Esophagus muscularis mucosa (tissue), 4 donors: Measurements from ENCODE around the gene TFB1M. TPM values are rescaled to one million over a fixed set of nuclear protein-coding genes. Genes with fewer than 3 reads are reported as not detected.

Source experiments
- DNase-seq: peaks from one replicate; pipeline ENCODE4 v3.0.0-alpha.2; 2017; ENCODE audit errors: extremely low spot score
- H3K27ac ChIP-seq, 4 donors: fragments of 200-600 bp; sonication (generic); replicated peaks in 1 of 4; 1 replicate in 3 of 4; 2 replicates in 1 of 4; pipeline ENCODE4 v1.5.1; 2016 to 2019; ENCODE audit warnings: mild to moderate bottlenecking in 1 of 4
- H3K27me3 ChIP-seq, 4 donors: fragments of 200-600 bp; sonication (generic); one replicate each; pipeline versions ENCODE4 v1.5.1 to v1.6.0; 2016 to 2019
- H3K36me3 ChIP-seq, 4 donors: fragments of 200-600 bp; sonication (generic); one replicate each; pipeline ENCODE4 v1.5.1; 2016 to 2019
- H3K4me1 ChIP-seq, 4 donors: fragments of 200-600 bp; sonication (generic); one replicate each; pipeline ENCODE4 v1.5.1; 2016 to 2019
- H3K4me3 ChIP-seq, 4 donors: fragments of 200-600 bp; sonication (generic); 1 replicate in 2 of 4; 2 replicates in 2 of 4; pipeline ENCODE4 v1.5.1; 2016 to 2019; ENCODE audit warnings: mild to moderate bottlenecking in 4 of 4, moderate library complexity in 1 of 4
- H3K9me3 ChIP-seq, 4 donors: fragments of 200-600 bp; sonication (generic); 1 replicate in 3 of 4; 2 replicates in 1 of 4; pipeline ENCODE4 v1.5.1; 2016 to 2019
- EP300 ChIP-seq: sonication (generic); formaldehyde crosslinking; IDR thresholded peaks from one replicate; pipeline ENCODE4 v1.6.1; 2017; ENCODE audit warnings: antibody characterized with exemption
- POLR2A ChIP-seq: fragments of 450-650 bp; IDR thresholded peaks from one replicate; pipeline ENCODE4 v1.6.1; 2017; ENCODE audit warnings: antibody characterized with exemption, moderate library complexity, mild to moderate bottlenecking, low read depth
- POLR2AphosphoS5 ChIP-seq, 2 donors: sonication (generic); formaldehyde crosslinking; IDR thresholded peaks; one replicate each; pipeline ENCODE4 v1.6.1; 2017; ENCODE audit warnings: antibody characterized with exemption in 2 of 2
- WGBS: methylation state at CpG from one replicate; pipeline ENCODE4 v1.1.5; 2018; 5-methylcytosine and 5-hydroxymethylcytosine counted together
- intact Hi-C: fragments of 100-400 bp; cut with DNase I; formaldehyde crosslinking; loops from one replicate; pipeline ENCODE4 v1.15.1; 2023
- total RNA-seq, 4 donors: library from RNA; depleted of rRNA; stranded (reverse); fragments of >200 nt; gene quantifications; one replicate each; pipeline versions ENCODE4 v1.1.0 to v1.2.1, GENCODE V29; 2016
- TF ChIP-seq, protein P1 (sequence below), 3 experiments: fragments of 200-600 bp in 2 of 3; fragments of 450-650 bp in 1 of 3; sonication (generic) in 2 of 3; IDR thresholded peaks; one replicate each; pipeline ENCODE4 v1.5.1; 2017 to 2019; ENCODE audit warnings: antibody characterized with exemption in 3 of 3, mild to moderate bottlenecking in 2 of 3, moderate library complexity in 1 of 3

TFB1M gene
- total RNA-seq, 4 donors from 2014 or later, result 6.5 to 15.4 (median 12.2) TPM

DNA sequence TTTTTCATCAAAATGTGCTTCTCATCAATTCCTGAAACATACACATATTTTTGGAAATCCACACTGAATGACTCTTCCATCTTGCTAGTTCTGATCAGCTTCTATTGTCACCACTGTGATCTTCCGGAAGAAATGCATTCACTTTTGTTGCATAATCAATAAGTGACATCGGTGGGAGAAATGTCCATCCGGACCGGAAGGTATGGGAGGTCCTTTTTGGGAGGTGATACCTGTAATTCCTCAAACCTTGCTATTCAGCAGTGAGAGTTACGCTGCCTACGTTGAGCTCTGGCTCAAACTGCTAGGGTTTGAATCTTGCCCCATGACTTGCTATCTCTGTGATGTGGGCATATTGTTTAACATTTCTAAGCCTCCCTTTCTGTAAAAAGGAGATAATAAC is 16.6 kb upstream of the TFB1M start:
- intact Hi-C loops, result no loop called here
- peaks cover 0 to under 1% (median 0%) of the 10 kb centered on the region in 4 donors for H3K9me3 ChIP-seq
- WGBS, result 92% methylated on average over 6 of the region's 6 CpGs
- no peak for DNase-seq
- no peak for TF ChIP-seq POLR2AphosphoS5 (IDR thresholded peaks at IDR 0.05)
- no peak for TF ChIP-seq POLR2A
- no peak for TF ChIP-seq EP300
- TF ChIP-seq, protein P1, sequence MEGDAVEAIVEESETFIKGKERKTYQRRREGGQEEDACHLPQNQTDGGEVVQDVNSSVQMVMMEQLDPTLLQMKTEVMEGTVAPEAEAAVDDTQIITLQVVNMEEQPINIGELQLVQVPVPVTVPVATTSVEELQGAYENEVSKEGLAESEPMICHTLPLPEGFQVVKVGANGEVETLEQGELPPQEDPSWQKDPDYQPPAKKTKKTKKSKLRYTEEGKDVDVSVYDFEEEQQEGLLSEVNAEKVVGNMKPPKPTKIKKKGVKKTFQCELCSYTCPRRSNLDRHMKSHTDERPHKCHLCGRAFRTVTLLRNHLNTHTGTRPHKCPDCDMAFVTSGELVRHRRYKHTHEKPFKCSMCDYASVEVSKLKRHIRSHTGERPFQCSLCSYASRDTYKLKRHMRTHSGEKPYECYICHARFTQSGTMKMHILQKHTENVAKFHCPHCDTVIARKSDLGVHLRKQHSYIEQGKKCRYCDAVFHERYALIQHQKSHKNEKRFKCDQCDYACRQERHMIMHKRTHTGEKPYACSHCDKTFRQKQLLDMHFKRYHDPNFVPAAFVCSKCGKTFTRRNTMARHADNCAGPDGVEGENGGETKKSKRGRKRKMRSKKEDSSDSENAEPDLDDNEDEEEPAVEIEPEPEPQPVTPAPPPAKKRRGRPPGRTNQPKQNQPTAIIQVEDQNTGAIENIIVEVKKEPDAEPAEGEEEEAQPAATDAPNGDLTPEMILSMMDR (IDR thresholded peaks at IDR 0.05), result no peak
- H3K27ac ChIP-seq, result no peak overlapping the region
- no peaks in the 10 kb centered on the region for H3K4me1 ChIP-seq
- H3K4me3 ChIP-seq, result no peak overlapping the region
- no peaks in the 10 kb centered on the region for H3K36me3 ChIP-seq
- H3K27me3 ChIP-seq, result no peaks in the 10 kb centered on the region

DNA sequence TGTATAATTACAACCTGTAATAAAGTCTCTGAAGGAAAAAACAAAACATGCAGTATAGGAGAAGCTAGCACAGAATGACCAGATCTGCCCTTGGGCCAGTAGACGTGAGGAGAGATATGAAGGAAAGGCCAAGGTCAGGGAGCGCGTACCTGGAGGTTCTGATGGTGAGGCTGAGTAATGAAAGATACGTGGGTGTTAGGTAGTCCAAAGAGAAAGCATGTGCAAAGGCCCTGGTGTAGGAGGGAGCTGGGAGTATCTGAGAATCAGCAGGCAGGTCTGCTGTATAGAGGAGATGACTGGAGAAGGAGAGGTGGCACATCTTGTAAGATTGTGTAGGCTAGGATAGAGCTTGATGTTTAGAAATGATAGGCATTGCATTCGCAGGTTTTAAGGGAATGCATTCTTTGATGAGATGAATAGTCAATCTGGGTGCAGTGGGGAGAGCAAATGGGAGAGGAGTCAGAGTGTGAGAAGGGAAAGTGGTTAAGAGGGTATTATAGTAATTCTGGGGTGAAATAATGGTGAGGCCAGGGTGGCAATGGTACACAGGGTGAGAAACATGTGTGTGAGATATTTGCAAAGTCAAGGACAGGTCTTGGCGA is 15.9 kb upstream of the TFB1M start:
- TF ChIP-seq POLR2AphosphoS5 (IDR thresholded peaks at IDR 0.05), result no peak
- TF ChIP-seq, protein P1 (IDR thresholded peaks at IDR 0.05), result no peak
- no peak for TF ChIP-seq EP300
- TF ChIP-seq POLR2A, result no peak
- H3K9me3 ChIP-seq, result no peaks in the 10 kb centered on the region
- no peak overlapping the region for H3K4me3 ChIP-seq
- H3K27me3 ChIP-seq, result no peaks in the 10 kb centered on the region
- H3K27ac ChIP-seq, result no peak overlapping the region
- H3K36me3 ChIP-seq, result no peaks in the 10 kb centered on the region
- no peaks in the 10 kb centered on the region for H3K4me1 ChIP-seq
- intact Hi-C loops, result no loop called here
- no peak for DNase-seq
- 93% methylated on average over 6 of the region's 6 CpGs for WGBS

DNA sequence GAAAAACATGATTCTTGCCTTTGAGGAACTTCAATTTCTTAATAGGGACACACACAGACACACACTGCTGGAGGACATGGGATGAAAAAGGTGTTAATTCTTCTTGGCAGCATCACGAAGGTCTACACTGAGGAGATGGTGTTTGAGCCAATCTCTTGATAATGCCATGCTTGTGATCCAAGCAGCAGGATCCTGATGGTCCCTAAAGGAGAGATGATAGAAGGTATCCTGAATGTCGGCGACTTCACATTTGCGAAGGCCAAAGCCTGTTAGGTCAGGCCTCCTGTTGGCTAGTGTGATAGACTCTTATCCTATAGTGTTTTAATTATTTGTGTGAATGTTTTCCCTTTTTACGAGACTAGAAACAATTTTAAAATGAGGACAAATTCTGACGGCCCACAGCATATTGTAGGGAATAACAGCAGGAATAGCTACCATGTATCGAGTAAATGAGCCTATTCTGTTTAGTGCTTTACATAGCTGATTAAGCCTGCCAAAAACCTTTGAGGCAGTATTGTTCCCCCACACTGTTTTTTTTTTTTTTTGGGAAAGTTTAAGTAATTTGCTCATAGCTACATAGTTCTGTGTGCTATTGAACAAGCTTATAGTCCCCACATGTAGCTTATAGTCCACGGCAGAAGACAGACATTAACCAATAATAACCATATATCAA is 15.3 kb upstream of the TFB1M start:
- 94% methylated on average over 8 of the region's 8 CpGs for WGBS
- DNase-seq, result no peak
- Histone ChIP-seq H3K27me3 (no peaks in the 10 kb centered on the region), H3K4me3 (no peak overlapping the region), H3K4me1 (no peaks in the 10 kb centered on the region), H3K36me3 (no peaks in the 10 kb centered on the region), H3K9me3 (no peaks in the 10 kb centered on the region), H3K27ac (no peak overlapping the region)
- no peak for TF ChIP-seq EP300
- TF ChIP-seq, protein P1 (IDR thresholded peaks at IDR 0.05), result no peak
- TF ChIP-seq POLR2AphosphoS5 (IDR thresholded peaks at IDR 0.05), result no peak
- no peak for TF ChIP-seq POLR2A
- intact Hi-C loops, result loop anchor here (10.0 kb wide), 1 partner anchor 165 kb away; no protein-coding TSS in a partner anchor

DNA sequence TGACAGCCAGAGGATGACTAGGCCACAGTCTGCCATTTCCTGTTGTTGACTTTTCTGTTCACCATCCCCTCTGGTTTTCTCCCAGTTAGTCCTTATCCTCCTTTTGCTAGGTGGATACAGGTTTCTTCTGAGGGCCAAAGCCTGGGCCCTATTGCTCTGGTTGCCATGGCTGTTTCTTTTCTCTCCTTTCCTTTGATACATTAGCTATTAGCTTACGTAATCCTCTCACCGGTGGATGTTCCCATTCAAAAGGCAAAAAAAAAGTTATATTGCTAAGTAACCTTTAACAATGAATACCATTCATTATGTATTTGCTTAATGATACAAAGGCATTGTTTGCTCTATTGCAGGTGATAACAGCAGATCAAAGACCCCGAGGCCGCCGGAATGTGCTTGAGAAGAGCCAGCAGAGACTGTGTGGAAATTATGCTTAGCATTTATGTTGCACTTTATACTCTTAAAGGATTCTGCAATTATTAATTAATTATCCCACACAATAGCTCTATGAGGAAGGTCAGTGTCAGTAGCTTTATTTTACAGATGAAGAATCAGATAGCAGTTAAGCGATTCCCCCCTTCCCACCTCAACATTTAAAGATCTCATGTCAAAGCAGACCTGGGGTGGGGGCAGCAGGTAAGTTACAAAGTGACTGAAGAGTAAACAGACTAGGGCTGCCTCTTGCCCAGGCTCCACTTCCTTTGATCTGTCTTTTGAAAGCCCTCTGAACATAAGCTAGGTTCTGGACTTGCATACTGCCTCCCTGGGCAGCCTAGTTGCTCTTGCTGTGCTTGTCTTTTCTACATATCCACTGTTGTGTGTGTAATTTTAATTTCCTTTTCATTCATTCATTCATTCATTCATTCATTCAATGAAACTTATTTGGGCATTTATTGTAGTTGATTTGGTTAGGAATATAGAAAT is 14.5 kb upstream of the TFB1M start:
- H3K27me3 ChIP-seq, result no peaks in the 10 kb centered on the region
- intact Hi-C loops, result loop anchor here (10.0 kb wide), 1 partner anchor 166 kb away; no protein-coding TSS in a partner anchor
- no peaks in the 10 kb centered on the region for H3K4me1 ChIP-seq
- 81% methylated on average over 6 of the region's 6 CpGs for WGBS
- TF ChIP-seq, protein P1 (IDR thresholded peaks at IDR 0.05), result no peak
- TF ChIP-seq EP300 (no peak), POLR2AphosphoS5 (IDR thresholded peaks at IDR 0.05) (no peak), POLR2A (no peak)
- H3K4me3 ChIP-seq, result no peak overlapping the region
- H3K27ac ChIP-seq, result no peak overlapping the region
- DNase-seq, result no peak
- H3K9me3 ChIP-seq, result no peaks in the 10 kb centered on the region
- no peaks in the 10 kb centered on the region for H3K36me3 ChIP-seq
